Measurements from ENCODE around the gene GRK7. TPM values are rescaled to one million over a fixed set of nuclear protein-coding genes. Genes with fewer than 3 reads are reported as not detected.

Gene GRK7
- total and polyA plus RNA-seq, 2 of the 13 experiments (the other 11 are each of a cell fraction or from before 2014, with no cell fraction given), result not detected

DNA sequence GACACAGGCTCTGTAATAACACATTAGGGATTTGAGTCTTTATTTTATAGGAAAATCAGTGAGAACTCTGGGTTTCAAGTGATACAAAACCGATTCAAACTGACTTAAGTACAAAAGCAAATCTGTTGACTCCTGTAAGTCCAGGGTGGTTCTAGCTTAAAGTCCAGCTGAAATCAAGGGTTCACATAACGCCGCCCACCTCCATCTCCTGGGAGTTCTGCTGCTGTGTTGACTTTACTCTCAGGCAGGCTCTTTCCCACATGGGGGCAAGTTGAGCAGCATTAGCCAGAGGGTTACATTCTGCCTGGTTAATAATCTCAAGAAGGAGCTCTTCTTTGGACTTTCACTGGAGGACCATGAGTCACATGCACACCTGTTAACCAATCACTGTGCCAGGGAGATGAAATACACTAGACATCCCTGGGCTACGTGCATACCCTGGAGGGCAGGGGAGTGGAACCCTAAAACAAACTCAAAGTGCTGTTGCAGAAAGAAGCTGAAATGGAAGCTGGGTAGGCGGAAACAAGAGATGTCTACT lies 34.8 kb upstream of the GRK7 start (continued):
- TF ChIP-seq, protein P1, sequence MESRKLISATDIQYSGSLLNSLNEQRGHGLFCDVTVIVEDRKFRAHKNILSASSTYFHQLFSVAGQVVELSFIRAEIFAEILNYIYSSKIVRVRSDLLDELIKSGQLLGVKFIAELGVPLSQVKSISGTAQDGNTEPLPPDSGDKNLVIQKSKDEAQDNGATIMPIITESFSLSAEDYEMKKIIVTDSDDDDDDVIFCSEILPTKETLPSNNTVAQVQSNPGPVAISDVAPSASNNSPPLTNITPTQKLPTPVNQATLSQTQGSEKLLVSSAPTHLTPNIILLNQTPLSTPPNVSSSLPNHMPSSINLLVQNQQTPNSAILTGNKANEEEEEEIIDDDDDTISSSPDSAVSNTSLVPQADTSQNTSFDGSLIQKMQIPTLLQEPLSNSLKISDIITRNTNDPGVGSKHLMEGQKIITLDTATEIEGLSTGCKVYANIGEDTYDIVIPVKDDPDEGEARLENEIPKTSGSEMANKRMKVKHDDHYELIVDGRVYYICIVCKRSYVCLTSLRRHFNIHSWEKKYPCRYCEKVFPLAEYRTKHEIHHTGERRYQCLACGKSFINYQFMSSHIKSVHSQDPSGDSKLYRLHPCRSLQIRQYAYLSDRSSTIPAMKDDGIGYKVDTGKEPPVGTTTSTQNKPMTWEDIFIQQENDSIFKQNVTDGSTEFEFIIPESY (CRISPR knock-in tag; IDR thresholded peaks at IDR 0.05), result no peak
- TF ChIP-seq, protein P2, sequence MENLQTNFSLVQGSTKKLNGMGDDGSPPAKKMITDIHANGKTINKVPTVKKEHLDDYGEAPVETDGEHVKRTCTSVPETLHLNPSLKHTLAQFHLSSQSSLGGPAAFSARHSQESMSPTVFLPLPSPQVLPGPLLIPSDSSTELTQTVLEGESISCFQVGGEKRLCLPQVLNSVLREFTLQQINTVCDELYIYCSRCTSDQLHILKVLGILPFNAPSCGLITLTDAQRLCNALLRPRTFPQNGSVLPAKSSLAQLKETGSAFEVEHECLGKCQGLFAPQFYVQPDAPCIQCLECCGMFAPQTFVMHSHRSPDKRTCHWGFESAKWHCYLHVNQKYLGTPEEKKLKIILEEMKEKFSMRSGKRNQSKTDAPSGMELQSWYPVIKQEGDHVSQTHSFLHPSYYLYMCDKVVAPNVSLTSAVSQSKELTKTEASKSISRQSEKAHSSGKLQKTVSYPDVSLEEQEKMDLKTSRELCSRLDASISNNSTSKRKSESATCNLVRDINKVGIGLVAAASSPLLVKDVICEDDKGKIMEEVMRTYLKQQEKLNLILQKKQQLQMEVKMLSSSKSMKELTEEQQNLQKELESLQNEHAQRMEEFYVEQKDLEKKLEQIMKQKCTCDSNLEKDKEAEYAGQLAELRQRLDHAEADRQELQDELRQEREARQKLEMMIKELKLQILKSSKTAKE (CRISPR knock-in tag; IDR thresholded peaks at IDR 0.05; ENCODE audit: borderline replicate concordance), result no peak
- TF ChIP-seq ZNF547 (CRISPR knock-in tag; IDR thresholded peaks at IDR 0.05), result no peak
- TF ChIP-seq, protein P3, sequence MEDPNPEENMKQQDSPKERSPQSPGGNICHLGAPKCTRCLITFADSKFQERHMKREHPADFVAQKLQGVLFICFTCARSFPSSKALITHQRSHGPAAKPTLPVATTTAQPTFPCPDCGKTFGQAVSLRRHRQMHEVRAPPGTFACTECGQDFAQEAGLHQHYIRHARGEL (CRISPR knock-in tag; IDR thresholded peaks at IDR 0.05), result no peak
- TF ChIP-seq ZMYM4 (CRISPR knock-in tag; IDR thresholded peaks at IDR 0.05), result peak; percentile 99
- no peak for TF ChIP-seq PHB2 (IDR thresholded peaks at IDR 0.05; ENCODE audit: partially characterized antibody)
- TF ChIP-seq, protein P4, sequence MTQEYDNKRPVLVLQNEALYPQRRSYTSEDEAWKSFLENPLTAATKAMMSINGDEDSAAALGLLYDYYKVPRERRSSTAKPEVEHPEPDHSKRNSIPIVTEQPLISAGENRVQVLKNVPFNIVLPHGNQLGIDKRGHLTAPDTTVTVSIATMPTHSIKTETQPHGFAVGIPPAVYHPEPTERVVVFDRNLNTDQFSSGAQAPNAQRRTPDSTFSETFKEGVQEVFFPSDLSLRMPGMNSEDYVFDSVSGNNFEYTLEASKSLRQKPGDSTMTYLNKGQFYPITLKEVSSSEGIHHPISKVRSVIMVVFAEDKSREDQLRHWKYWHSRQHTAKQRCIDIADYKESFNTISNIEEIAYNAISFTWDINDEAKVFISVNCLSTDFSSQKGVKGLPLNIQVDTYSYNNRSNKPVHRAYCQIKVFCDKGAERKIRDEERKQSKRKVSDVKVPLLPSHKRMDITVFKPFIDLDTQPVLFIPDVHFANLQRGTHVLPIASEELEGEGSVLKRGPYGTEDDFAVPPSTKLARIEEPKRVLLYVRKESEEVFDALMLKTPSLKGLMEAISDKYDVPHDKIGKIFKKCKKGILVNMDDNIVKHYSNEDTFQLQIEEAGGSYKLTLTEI (CRISPR knock-in tag; conservative IDR thresholded peaks at IDR 0.05), result no peak
- TF ChIP-seq, protein P5, sequence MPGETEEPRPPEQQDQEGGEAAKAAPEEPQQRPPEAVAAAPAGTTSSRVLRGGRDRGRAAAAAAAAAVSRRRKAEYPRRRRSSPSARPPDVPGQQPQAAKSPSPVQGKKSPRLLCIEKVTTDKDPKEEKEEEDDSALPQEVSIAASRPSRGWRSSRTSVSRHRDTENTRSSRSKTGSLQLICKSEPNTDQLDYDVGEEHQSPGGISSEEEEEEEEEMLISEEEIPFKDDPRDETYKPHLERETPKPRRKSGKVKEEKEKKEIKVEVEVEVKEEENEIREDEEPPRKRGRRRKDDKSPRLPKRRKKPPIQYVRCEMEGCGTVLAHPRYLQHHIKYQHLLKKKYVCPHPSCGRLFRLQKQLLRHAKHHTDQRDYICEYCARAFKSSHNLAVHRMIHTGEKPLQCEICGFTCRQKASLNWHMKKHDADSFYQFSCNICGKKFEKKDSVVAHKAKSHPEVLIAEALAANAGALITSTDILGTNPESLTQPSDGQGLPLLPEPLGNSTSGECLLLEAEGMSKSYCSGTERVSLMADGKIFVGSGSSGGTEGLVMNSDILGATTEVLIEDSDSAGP (CRISPR knock-in tag; IDR thresholded peaks at IDR 0.05; ENCODE audit: borderline replicate concordance), result no peak
- peak; percentile 78; the same call in 1 of the 2 replicates for TF ChIP-seq NCOR1 (IDR thresholded peaks at IDR 0.05; ENCODE audit: borderline replicate concordance, low read length)
- TF ChIP-seq, protein P6, sequence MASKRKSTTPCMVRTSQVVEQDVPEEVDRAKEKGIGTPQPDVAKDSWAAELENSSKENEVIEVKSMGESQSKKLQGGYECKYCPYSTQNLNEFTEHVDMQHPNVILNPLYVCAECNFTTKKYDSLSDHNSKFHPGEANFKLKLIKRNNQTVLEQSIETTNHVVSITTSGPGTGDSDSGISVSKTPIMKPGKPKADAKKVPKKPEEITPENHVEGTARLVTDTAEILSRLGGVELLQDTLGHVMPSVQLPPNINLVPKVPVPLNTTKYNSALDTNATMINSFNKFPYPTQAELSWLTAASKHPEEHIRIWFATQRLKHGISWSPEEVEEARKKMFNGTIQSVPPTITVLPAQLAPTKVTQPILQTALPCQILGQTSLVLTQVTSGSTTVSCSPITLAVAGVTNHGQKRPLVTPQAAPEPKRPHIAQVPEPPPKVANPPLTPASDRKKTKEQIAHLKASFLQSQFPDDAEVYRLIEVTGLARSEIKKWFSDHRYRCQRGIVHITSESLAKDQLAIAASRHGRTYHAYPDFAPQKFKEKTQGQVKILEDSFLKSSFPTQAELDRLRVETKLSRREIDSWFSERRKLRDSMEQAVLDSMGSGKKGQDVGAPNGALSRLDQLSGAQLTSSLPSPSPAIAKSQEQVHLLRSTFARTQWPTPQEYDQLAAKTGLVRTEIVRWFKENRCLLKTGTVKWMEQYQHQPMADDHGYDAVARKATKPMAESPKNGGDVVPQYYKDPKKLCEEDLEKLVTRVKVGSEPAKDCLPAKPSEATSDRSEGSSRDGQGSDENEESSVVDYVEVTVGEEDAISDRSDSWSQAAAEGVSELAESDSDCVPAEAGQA (IDR thresholded peaks at IDR 0.05; ENCODE audit: low read depth), result no peak
- TF ChIP-seq, protein P6 (CRISPR knock-in tag; IDR thresholded peaks at IDR 0.05; ENCODE audit: borderline replicate concordance), result no peak
- TF ChIP-seq KDM5B (CRISPR knock-in tag; IDR thresholded peaks at IDR 0.05; ENCODE audit: borderline replicate concordance), result no peak
- TF ChIP-seq ZNF614 (CRISPR knock-in tag; IDR thresholded peaks at IDR 0.05; ENCODE audit: borderline replicate concordance), result peak; percentile 64; the same call in 1 of the 2 replicates
- TF ChIP-seq ATF7 (IDR thresholded peaks at IDR 0.05), result no peak
- no peak for TF ChIP-seq ATF7 (CRISPR knock-in tag; IDR thresholded peaks at IDR 0.05)
